GM12875 (cell line): ENCODE data around the gene AGMO.

Experiments used
- H3K4me3 ChIP-seq: one replicate; pipeline ENCODE4 v1.5.1; 2011; ENCODE audit warnings: low read depth, low read length, control low read depth
- TF ChIP-seq, protein P1 (sequence below): IDR thresholded peaks from 2 replicates; pipeline ENCODE4 v1.5.1; 2011; ENCODE audit warnings: low read depth, mild to moderate bottlenecking, control low read depth, inconsistent platforms, low read length, moderate library complexity, borderline replicate concordance; ENCODE audit not compliant: insufficient read depth

Gene AGMO

DNA sequence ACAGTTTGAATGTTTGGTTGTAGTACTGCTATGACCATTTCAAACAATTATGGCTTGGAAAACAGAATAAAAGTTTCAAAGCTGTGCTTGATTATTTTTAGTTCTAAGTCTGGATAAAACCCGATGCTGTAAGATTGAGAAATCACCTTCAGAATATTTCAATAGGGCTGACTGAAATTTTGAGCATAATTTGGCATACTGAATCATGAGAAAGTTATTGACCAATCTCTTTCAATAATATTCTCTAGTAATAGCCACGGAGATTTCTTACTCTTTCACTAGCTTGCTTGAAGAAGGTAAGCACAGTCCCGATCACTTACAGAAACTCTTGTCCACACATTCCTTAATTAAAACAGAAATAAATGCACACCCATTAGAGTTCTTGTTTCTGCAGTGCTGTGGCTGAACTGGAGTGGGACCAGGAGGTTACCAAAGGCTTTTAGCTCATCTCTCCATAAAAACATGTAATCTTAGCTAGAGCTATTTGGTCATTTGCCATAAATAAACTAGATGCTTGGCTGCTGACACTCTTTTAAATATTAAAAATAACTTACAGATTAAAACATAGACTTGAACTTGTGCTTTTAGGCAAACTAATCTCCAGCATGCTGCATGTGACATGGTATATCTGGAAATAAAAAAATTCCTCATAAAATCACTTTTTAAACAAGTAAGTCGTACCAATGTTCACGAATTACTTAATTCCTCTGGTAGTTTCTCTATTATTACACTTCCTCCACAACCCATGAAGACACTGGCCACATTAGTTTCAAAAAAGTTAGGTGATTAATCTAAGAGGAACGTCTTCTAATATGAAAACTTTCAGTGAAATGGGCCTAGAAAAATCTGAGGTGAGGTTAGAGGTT is 97.8 kb downstream of the AGMO start:
- TF ChIP-seq, protein P1, sequence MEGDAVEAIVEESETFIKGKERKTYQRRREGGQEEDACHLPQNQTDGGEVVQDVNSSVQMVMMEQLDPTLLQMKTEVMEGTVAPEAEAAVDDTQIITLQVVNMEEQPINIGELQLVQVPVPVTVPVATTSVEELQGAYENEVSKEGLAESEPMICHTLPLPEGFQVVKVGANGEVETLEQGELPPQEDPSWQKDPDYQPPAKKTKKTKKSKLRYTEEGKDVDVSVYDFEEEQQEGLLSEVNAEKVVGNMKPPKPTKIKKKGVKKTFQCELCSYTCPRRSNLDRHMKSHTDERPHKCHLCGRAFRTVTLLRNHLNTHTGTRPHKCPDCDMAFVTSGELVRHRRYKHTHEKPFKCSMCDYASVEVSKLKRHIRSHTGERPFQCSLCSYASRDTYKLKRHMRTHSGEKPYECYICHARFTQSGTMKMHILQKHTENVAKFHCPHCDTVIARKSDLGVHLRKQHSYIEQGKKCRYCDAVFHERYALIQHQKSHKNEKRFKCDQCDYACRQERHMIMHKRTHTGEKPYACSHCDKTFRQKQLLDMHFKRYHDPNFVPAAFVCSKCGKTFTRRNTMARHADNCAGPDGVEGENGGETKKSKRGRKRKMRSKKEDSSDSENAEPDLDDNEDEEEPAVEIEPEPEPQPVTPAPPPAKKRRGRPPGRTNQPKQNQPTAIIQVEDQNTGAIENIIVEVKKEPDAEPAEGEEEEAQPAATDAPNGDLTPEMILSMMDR: no peak
- H3K4me3 ChIP-seq: no peak overlapping the region

DNA sequence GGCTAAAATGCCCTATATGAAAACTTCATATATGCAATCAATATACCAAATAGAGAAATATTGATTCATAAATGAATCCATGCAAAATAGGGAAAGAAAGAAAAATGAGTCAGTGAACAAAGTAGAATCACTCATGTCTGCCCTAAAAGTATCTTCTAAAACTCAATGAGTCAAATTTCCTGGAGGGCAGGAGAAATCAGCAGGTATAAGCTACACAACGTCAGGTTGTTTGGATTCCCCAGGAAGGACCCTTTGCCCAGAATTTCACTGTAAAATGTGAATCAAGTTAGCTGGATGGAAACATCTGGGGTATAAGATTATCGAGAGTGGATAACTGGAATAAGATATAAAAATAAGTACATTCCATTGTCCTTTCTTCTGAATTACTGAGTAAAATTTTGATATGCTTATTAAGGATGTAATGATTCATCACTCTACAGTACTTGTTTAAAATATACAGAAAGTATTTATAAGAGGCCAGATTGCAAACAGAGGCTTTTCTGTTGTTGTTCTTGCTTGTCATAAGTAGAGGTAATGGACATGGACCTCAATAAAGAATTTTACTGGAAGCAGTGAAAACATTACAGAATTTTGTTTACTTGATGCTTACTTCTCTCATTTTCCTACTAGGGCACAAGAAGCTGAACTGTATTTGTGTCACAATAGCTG is 99.0 kb downstream of the AGMO start:
- TF ChIP-seq, protein P1: no peak
- no peak overlapping the region for H3K4me3 ChIP-seq

DNA sequence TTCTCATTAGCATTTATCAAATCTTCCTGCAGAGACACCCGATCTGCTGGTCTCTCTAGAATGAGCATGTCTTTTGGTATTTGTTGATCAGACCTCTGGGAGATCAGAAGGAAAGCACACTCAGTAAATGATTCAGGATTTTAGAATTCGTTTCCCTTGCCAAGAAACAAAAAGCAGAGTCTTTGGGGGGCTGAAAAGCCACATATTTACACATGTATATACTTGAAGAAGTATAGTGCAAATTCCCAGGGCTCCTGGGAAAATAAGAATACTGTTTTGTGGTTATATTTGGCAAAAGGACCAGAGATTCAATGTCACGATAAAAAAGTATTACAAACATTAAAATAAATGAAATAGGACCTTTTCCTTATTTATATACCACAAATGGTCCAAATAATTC is 100.2 kb downstream of the AGMO start:
- TF ChIP-seq, protein P1: no peak
- H3K4me3 ChIP-seq: no peak overlapping the region

DNA sequence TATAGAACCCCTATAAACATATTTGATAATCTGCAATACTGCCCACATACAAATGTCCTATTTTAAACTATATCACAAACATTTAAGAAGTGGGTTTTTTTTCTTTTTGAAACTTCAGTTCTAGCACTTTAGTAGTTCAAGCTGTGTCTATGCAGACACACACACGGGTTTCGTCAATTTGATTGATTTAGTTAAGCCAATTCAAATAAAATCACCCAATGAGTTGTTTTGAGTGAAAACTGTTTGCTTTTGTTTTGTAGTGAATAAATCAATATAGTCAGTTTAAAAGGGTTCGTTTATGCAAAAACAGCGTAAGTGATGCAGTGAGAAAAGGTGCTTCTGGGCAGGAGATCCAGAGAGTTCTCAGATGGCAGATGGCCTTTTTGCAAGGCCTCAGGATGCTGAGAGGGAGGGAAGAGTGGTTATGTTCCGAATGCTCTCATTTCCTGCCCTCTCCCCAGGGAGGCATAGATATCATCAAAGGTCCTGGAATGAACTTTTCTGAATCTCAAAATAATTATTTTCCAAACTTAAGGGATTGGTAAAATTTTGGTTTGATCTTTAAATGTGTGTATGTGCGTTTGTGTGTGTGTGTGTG is 102.7 kb downstream of the AGMO start:
- TF ChIP-seq, protein P1: no peak
- H3K4me3 ChIP-seq: no peak overlapping the region

DNA sequence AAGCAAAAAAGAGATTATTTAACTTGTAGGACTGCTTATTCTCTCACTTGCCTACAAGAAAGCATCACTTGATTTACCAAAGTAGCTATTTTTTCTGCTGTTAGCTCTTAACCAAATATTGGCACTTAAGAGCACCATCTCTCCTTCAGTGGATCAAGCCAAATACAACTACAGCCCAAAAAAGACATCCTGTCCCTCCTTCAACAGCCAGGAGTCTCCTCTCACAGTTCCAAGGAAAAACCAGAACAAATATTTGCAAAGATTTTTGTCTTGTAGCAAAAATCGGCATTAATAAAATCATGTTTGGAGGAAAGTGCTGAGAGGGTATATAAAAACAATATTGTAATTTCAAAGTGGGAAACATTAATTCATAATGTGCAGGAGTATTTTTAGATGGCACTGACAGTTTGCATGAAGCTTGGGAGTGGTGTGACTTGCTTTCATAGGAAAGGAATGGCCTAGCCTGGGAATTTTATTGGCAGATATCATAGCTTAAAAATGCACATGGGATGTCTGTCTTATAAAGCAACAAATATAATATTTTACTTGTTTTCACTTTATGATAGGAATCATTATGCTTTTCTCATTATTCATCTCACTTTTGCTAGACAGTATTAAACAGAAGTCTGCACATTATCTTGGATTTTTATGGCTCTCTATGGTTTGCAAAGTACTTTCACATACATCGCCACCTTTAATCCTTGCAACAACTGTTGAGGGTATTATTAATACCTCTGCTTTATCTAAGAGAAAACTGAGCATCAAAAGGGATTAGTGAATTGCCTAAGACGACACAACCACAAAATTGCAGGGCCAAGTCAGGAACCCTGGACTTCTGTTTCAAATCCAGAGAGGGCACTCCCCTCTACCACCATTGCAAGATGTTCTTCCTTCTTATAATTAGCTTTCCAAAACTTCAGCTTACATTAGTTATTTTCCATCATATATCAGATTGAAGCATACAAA is 103.5 kb downstream of the AGMO start:
- TF ChIP-seq, protein P1: no peak
- H3K4me3 ChIP-seq: no peak overlapping the region

DNA sequence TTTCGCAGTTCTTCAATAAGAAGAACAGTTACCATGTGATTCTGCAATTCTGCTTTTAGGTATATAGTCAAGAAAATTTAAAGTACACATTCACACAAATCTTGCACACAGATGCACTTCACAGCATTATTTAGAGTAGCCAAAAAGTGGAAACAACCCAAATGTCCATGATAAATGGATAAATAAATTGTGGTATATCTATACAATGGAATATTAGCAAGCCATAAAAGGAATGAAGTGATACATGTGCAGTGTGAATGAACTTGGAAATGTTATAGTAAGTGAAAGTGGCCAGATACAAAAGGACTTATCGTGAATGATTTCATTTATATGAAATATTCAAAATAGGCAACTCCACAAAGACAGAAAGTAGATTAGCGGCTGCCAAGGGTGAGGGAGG is 109.1 kb downstream of the AGMO start:
- TF ChIP-seq, protein P1: no peak
- no peak overlapping the region for H3K4me3 ChIP-seq
